NOMO-1 treated with dmso at 0.1 percent for 144 hours (cell line): ENCODE results near the gene ABCA2.

Experiments used
- DNase-seq: peaks from one replicate; lab custom pipeline; 2025; ENCODE audit not compliant: unreplicated experiment; lab: John Stamatoyannopoulos, UW

ABCA2 gene, protein sequence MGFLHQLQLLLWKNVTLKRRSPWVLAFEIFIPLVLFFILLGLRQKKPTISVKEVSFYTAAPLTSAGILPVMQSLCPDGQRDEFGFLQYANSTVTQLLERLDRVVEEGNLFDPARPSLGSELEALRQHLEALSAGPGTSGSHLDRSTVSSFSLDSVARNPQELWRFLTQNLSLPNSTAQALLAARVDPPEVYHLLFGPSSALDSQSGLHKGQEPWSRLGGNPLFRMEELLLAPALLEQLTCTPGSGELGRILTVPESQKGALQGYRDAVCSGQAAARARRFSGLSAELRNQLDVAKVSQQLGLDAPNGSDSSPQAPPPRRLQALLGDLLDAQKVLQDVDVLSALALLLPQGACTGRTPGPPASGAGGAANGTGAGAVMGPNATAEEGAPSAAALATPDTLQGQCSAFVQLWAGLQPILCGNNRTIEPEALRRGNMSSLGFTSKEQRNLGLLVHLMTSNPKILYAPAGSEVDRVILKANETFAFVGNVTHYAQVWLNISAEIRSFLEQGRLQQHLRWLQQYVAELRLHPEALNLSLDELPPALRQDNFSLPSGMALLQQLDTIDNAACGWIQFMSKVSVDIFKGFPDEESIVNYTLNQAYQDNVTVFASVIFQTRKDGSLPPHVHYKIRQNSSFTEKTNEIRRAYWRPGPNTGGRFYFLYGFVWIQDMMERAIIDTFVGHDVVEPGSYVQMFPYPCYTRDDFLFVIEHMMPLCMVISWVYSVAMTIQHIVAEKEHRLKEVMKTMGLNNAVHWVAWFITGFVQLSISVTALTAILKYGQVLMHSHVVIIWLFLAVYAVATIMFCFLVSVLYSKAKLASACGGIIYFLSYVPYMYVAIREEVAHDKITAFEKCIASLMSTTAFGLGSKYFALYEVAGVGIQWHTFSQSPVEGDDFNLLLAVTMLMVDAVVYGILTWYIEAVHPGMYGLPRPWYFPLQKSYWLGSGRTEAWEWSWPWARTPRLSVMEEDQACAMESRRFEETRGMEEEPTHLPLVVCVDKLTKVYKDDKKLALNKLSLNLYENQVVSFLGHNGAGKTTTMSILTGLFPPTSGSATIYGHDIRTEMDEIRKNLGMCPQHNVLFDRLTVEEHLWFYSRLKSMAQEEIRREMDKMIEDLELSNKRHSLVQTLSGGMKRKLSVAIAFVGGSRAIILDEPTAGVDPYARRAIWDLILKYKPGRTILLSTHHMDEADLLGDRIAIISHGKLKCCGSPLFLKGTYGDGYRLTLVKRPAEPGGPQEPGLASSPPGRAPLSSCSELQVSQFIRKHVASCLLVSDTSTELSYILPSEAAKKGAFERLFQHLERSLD (N-terminal part only)

DNA sequence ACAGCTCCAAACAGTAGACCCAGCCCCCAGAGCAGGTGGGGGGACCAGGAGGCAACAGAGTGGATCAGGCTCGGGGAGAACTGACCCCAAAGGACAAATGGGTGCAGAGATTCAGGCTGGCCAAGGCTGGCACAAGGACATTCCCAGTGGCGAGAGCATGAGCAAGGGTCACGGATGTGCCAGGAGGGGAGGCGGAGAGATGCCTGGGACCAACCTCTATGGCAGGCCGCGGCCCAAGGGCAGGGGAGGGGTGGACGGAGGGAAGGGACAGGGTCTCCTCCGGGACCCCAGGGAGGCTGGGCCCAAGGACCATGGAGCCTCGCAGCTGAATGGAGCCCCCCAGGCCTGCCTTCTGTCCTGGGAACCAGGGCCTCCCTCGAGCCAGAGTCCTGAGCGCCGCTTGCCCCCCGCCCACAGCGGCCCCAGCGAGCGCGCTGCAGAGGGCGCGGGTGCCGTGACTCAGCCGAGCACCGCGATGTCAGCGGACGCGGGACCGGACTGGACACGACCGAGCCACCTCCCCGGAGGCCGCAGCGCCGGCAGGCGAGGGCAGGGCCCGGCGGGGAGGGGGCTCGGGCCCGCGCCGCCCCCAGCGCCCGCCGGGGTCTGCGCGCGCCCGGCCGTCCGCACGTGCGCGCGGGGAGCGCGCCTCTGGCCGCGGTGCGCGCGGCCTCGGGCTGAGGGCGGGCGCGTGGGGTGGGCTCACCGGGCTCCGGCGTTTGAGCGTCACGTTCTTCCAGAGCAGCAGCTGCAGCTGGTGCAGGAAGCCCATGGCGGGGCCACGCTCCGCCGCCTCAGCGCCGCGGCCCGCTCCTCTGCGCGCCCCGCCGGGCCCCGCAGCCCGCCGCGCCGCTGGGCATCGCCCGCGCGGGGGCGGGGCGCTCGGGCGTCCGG lies at the start of gene ABCA2:
ABCA2 (minus strand) TSS at position 869 of the 894 bp plus-strand sequence; CDS start at position 772, 97 bp downstream.
- DNase-seq = no peak

DNA sequence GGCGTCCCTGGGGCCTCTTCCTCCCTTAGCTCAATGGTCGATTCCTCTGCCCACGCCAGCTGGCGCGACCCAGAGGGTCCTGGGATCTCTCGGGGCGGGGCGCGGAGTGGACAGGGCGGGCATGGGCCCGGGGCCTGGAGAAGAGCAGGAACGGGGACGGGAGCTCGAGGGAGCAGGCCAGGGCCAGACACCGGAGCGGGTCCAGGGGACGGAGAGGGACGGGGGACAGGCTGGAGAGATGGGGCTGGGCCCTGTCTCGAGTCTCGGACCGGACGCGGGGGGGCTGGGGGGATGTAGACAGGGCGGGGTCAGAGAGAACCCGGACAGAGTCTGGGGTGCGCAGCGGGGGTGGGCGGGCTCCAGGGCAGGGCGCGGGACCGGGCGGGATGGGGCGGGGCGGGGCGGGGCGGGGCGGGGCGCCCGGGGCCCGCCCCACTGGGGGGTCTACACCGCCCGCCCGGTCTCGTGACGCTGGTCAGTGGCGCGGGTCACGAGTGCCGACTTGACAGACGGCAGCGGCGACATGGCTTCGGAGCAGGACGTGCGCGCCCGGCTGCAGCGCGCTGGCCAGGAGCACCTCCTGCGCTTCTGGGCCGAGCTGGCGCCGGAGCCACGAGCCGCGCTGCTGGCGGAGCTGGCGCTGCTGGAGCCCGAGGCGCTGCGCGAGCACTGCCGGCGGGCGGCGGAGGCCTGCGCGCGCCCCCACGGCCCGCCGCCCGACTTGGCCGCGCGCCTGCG lies 49.1 kb upstream of the ABCA2 start, which contains the start of gene UAP1L1:
UAP1L1 (plus strand) TSS at position 508 of the 738 bp plus-strand sequence; CDS start at position 524, 16 bp downstream.
- DNase-seq = peak; percentile 75

DNA sequence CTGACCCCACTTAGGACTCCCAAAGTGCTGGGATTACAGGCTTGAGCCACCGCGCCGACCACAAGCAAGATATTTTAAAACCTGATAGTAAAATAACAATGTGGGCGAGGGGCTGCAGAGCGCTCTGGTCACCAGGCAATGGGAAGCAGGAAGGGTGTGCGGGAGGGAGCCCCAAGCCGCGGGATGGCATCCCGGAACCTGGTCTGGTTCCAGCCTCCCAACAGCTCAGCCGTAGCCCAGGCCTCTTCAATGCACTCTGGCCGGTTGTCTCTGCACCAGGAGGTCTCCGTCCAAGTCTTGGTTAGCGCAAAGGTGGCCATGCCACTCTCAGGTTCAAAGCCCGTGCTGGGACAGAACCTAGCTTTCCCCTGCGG lies 48.6 kb upstream of the ABCA2 start:
- no peak for DNase-seq

DNA sequence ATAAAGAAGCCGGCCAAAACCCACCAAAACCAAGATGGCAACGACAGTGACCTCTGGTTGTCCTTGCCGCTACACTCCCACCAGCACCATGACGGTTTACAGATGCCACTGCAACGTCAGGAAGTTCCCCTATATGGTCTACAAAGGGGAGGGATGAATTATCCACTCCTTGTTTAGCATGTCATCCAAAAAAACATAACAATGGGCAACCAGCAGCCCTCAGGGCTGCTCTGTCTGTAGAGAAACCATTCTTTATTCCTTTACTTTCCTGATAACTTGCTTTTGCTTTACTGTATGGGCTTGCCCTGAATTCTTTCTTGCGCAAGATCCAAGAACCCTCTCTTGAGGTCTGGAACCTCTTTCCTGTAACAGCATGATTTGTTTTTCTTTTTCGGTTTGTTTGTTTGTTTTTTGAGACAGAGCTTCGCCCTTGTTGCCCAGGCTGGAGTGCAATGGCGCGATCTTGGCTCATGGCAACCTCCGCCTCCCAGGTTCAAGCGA lies 47.3 kb upstream of the ABCA2 start:
- no peak for DNase-seq

DNA sequence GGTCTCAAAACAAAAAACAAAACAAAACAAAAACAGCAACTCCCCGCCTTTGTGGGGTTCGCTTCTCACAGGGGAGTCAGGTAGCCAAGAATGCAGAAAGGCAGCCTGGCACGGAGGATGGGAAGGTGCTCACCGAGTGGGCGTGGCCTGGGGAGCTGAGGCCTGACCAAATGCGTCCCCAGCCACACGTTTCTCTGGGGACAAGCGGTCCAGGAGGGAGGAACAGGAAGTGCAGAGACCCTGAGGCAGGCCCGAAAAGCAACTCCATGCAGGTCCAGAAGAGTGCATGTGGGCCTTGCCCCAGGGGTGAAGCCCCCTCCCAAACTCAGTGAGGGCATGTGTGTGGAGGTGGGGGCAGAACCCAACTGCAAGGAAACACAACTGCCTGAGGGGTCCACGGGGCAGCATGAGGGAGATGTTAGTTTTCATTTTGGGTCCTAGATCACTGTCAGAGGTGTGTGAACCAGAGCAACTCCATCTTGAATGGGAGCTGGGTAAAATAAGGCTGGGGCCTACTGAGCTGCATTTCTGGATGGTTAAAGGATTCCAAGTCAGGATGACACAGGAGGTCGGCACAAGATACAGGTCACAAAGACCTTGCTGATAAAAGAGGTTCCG lies 46.7 kb upstream of the ABCA2 start:
- no peak for DNase-seq

DNA sequence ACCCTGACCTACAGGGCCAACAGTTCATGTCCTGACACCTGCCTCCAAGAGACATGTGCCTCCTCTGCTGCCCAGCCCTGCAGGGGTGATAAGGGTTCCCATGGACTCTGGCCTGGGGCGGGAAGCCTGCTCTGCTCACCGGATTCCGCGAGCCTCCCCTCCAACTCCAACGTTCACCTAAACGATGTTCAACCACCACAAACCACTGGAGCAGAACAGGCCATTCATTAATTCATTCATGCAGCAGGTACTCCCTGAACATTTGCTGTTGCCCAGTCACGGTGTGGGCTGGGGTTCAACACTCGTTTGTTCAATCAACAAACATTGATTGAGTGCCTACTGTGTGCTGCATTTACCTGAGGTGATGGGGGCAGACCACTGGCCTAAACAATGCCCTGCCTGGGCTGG lies 46.0 kb upstream of the ABCA2 start:
- no peak for DNase-seq

DNA sequence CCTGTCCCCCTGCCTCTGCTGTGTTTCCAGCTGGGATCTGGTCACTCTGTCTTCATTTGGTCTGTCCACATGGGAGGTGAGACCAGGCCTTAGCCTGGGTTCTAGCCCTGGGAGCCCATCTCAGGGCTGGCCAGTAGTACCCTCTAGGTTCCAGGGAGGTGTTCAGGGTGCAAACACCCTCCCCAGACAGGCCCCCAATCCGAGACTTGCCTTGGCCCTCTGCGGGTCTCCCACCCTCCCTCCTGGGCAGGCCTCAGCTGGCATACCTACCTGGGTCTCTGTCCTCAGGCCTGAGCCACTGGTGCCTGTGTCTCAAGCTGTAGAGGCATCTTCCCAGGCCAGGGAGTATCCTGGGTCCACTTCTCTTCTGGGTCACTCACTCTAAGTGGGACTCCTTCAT lies 43.2 kb upstream of the ABCA2 start:
- no peak for DNase-seq

DNA sequence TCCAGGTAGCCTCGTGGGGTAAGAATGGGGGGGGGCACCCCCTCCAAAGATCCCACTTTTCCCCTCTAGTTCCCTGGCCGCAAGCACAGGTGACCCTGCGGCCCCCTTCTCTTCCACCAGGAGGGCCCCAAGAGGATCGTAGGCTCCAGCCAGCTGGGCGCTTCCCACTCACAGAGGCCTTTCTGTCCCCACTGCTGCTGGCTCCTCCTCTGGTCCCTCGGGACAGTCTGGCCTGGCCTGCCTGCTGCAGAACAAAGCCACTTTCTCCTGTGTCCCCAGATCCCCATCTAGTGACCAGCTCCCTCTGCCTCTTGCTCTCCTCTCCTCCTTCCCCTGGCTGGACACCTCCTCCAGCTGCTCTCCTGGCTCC lies 42.9 kb upstream of the ABCA2 start:
- peak; percentile 41 for DNase-seq

DNA sequence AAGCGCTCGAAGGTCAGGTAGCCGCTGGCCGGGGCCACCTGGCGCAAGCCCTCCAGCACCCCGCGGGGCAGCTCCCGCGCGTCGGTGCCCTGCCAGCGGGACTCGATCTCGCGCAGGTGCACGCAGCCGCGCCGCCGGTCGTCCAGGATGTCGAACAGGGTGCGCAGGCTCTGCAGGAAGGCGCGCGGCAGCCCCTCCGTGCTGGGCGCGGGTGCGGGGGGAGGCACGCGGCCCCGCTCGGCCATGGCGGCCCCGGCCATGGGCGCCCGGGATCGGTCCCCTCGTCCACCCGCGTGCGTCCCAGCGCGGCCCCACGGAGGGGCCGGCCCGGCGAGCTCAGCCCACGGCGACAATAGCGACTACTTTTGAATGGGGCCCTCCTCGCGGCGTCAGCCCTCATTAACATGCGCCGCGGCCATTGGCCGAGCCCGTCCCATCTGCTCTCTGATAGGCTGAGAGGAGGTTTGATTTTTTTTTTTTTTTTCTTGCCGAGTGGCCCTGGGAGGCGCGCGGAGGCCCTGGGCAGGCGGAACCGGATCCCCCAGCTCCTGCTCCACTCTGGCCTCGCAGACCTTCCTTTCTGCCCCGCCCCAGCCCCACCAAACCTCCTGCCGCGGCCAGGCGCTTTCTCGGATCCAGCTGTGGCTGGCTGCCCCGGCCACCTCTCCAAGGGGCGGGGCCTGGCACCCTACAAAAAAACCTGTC lies 42.3 kb upstream of the ABCA2 start, which contains the start of gene SAPCD2:
SAPCD2 (minus strand) TSS at position 357 of the 705 bp plus-strand sequence; CDS start at position 260, 97 bp downstream.
- DNase-seq = peak; percentile 98

DNA sequence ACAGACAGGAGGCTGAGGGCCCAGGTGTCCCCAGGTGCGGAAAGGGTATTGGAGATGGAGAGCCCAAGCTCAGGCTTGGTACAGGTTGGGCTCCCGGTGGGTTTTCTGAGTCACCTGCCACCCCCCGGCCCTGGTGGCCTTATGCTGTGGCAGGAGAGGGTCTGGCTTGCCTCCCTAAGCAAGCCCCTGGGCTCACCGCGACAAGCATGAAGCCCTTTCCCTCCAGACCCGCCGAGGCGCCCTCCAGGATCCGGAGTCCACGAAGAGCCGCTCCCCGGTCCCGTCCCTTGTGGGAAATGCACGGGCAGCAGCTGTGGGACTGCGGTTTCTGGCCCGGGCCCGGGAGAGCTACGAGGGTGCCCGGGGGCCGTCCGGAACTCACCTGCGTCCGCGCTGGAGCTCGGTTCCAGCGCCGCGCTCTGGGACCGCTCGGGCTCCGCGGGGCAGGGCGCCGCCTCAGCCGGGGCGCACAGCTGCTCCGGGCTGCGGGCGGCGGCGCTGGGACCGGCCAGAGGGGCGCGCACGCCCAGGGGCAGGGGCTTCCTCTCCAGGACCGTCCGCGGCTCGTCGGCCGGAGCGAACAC lies 41.6 kb upstream of the ABCA2 start:
- DNase-seq = no peak

DNA sequence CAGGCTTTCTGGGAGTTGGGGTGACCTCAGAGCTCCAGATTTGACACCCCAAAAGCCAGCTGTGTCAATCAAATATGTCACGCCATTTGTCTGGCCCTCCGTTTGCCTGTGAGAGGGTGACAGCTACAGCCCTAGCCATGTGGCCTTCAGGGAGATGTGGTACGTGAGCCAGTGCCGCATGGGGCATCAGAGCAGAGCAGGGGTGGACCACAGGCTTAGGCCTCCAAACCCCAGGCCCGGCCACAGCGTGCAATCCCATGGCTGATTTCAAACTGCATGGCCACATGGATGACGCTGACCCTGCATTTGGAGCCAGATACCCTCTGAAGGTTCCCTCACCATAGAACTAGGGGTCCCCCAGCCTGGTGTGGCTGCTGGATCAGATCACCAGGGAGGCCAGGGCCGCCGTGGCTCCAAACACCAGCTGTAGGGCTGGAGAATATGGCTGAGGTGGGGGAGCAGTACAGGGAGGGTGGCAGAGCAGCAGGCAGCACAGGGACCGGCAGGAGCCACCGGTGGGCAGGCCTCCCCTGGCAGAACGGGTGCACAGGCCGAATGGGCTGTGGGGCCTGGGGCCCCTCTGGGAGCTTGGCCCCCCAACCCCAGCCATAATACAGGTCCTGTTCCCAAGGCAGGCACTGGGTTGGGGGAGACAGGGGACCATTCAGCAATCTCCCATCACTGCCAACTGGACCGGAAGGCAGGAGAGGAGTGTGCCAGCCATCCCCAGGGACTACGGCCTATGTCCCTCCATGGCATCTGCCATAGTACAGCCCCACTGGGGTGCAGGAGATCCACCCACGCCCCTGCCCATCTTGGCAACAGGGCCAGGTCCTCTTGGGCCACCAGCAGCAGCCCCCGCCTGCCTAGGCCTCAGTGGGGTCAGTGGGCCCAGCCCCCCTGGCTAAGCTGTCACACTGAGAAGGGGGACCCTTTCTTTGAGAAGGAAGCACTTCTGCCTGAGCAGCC lies 40.8 kb upstream of the ABCA2 start:
- no peak for DNase-seq

DNA sequence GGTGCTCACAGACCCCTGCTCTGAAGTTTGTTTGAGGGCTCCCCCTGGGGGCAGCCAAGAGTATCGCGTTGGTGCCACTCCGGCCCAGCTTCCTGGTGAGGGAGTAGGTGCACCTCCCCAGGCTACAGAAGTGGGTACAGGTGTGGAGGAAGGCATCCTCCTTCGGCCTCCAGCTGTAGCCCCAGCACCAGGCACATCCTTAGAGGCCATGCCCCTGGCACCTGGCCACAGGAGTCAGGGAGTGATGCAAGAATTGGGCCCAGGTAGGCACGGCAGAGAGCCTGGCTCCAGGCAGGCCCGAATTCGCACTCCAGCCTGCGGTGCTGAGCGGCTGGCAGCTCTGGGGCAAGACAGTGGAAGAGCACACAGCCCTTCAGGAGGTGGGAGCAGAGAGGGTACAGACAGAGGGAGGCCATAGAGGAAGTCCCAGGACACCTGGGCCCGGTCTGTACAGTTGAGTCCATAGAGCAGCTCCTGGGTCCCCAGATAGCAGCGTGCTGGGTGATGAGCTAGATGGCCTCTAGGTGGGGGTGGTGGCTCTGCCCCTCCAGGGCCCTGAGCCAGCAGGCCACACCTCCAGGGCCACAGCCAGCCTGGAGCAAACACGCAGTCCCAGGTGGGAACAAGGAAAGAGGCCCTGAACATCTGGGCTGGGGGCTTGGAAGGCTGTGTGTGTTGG lies 40.0 kb upstream of the ABCA2 start:
- peak; percentile 59 for DNase-seq

DNA sequence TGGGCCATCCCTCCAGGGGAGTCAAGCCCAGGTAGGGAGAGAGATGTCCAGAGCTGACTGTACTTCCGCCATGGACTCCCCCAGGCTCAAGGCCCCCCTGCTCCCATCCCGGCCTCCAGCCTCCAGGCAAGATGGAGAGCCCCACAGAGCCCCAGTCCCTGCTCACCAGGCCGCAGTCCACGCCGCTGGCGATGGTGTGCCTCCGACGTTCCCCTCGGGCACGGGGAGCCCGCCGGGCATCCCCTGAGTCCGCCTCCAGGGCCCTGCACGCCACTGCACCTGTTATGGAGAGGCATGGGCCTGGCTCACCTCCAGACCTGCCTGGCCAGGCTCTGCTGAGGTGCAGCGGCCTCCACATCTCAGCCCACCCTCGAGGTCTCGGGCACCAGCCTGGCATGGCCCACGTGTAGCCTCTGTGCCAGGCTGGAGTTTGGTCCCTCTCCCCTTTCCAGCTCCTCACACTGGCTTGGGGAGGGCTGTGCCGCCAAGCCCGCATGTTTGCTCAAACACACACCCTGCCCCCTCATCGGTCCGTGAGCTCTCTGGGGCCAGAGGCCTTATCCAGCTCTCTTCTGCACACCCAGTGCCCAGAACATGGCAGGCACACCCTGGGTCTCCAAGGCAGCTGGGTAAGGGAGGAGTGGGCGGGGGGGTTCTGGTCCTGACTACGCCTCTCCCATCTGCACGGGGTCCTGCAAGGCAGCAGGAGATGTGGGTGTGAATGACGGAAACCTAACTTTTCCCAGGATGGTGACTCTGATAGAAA lies 38.2 kb upstream of the ABCA2 start:
- DNase-seq = no peak

DNA sequence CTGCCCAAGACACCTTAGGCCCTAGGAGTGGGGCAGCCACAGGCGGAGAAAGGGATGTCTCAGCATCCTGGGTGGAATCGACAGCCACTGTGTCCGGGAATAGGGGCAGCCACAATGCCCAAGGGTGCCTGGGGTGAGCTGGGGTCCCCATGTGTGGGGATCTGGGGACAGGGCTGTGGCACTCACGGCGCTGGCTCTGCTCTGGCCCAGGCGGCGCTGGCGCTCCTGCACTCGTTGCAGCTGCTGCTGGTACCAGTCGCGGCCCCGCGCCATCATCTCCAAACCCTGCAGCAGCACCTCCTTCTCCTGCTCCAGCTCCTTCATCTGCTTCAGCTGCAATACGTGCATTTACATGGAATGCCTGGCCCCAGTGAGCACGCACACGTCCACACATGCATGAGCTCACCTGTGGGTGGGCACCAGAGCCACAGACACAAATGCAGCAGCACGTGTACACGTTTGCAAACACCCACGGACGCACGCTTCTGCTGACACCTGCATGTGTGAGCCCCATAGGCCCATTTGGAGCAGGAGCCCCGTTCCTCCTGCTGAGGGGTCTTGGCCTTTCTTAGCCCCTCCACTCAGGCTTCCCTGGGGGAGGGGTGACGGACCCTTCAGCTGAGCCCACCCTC lies 37.4 kb upstream of the ABCA2 start:
- no peak for DNase-seq

DNA sequence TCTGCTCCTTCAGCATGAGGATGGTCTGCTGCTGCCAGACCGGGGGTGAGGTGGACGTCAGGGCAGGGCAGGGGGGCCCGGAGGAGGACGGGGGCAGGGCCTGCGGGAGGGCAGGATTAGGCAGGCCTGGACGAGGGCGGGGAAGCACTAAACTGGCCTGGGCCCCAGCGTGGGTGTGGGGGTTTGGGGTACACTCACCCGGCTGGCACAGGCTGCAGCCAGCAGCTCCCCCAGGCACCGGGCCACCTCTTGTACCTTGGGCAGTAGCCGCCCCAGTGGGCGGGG lies 36.8 kb upstream of the ABCA2 start:
- DNase-seq = no peak
